Smooth muscle cell (in vitro differentiated cells): ENCODE measurements around the gene FOXG1. TPM values are rescaled to one million over a fixed set of nuclear protein-coding genes. Genes with fewer than 3 reads are reported as not detected.

Experiments
- DNase-seq: peaks from one replicate; lab custom pipeline; 2025; ENCODE audit not compliant: unreplicated experiment; lab: John Stamatoyannopoulos, UW
- H2AFZ ChIP-seq: fragments of 200-600 bp; sonication (generic); 2 replicates; pipeline ENCODE4 v1.6.0; 2016; ENCODE audit warnings: antibody characterized with exemption, low read depth, mild to moderate bottlenecking
- H3F3A ChIP-seq: fragments of 200-600 bp; sonication (generic); 2 replicates; pipeline ENCODE4 v1.6.0; 2017; ENCODE audit warnings: antibody characterized with exemption, low read depth
- H3K27ac ChIP-seq: fragments of 200-600 bp; sonication (generic); 2 replicates; pipeline ENCODE4 v1.5.1; 2016; ENCODE audit warnings: low read depth, mild to moderate bottlenecking
- H3K27me3 ChIP-seq: fragments of 200-600 bp; sonication (generic); 2 replicates; pipeline ENCODE4 v1.6.1; 2016; ENCODE audit warnings: low read depth, mild to moderate bottlenecking
- H3K36me3 ChIP-seq: fragments of 200-600 bp; sonication (generic); 2 replicates; pipeline ENCODE4 v1.5.1; 2016; ENCODE audit warnings: low read depth
- H3K4me1 ChIP-seq: fragments of 200-600 bp; sonication (generic); 2 replicates; pipeline ENCODE4 v1.5.1; 2016; ENCODE audit warnings: low read depth
- H3K4me2 ChIP-seq: fragments of 200-600 bp; sonication (generic); 2 replicates; pipeline ENCODE4 v1.6.0; 2016; ENCODE audit warnings: mild to moderate bottlenecking
- H3K4me3 ChIP-seq: fragments of 200-600 bp; sonication (generic); 2 replicates; pipeline ENCODE4 v1.5.1; 2016; ENCODE audit warnings: mild to moderate bottlenecking
- H3K79me2 ChIP-seq: fragments of 200-600 bp; sonication (generic); 2 replicates; pipeline ENCODE4 v1.6.0; 2016; ENCODE audit warnings: low read depth, mild to moderate bottlenecking
- H3K9ac ChIP-seq: fragments of 200-600 bp; sonication (generic); 2 replicates; pipeline ENCODE4 v1.6.0; 2016; ENCODE audit warnings: low read depth
- H3K9me3 ChIP-seq: fragments of 200-600 bp; sonication (generic); replicated peaks from 2 replicates; pipeline ENCODE4 v1.5.1; 2016; ENCODE audit warnings: low read depth
- H4K20me1 ChIP-seq: fragments of 200-600 bp; sonication (generic); 2 replicates; pipeline ENCODE4 v1.6.0; 2016; ENCODE audit warnings: low read depth
- WGBS: methylation state at CpG from one replicate; pipeline ENCODE4 v1.1.7; 2016; ENCODE audit warnings: low lambda C conversion rate; 5-methylcytosine and 5-hydroxymethylcytosine counted together
- polyA plus RNA-seq: library from polyadenylated mRNA; unstranded; fragments of >200 nt; fragmentation: Nextera tagmentation; extraction: Ambion mirVana; gene quantifications from 2 replicates; pipeline ENCODE4 v1.2.1, GENCODE V29; 2016
- total RNA-seq: library from RNA; depleted of rRNA; stranded (reverse); fragments of >200 nt; gene quantifications from 2 replicates; pipeline ENCODE4 v1.2.3, GENCODE V29; 2014
- TF ChIP-seq, protein P1 (sequence below): fragments of 200-600 bp; sonication (generic); IDR thresholded peaks from 2 replicates; pipeline ENCODE4 v1.5.1; 2017; ENCODE audit warnings: borderline replicate concordance, mild to moderate bottlenecking, antibody characterized with exemption; ENCODE audit not compliant: insufficient read depth, poor library complexity, severe bottlenecking

The FOXG1 gene
- total and polyA plus RNA-seq, 2 experiments from 2014 or later, result not detected

DNA sequence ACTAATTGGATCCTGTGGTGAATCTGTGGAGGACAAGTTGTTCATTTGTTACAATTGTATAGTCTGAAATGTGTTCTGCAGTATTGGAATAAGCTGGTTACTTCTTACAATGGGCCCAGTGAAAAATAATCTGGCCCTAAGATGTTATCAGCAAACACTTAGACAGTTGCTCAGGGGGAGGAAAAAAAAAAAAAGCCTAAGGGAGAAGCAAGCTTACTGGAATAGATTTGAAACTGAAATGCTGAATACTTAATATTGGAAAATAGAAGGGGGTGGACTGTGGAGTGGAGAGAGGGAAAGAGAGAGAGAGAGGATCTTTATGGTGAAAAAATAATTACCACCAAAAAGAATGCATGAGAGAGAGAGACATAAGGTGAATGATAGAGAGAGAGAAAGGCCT lies 4.0 kb downstream of the FOXG1 start:
- no peak overlapping the region for H3K9ac ChIP-seq
- H3F3A ChIP-seq, result no peaks in the 10 kb centered on the region
- H3K4me1 ChIP-seq, result peaks cover 2% of the 10 kb centered on the region
- TF ChIP-seq, protein P1, sequence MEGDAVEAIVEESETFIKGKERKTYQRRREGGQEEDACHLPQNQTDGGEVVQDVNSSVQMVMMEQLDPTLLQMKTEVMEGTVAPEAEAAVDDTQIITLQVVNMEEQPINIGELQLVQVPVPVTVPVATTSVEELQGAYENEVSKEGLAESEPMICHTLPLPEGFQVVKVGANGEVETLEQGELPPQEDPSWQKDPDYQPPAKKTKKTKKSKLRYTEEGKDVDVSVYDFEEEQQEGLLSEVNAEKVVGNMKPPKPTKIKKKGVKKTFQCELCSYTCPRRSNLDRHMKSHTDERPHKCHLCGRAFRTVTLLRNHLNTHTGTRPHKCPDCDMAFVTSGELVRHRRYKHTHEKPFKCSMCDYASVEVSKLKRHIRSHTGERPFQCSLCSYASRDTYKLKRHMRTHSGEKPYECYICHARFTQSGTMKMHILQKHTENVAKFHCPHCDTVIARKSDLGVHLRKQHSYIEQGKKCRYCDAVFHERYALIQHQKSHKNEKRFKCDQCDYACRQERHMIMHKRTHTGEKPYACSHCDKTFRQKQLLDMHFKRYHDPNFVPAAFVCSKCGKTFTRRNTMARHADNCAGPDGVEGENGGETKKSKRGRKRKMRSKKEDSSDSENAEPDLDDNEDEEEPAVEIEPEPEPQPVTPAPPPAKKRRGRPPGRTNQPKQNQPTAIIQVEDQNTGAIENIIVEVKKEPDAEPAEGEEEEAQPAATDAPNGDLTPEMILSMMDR, result no peak
- no peak overlapping the region for H3K27ac ChIP-seq
- no peak for DNase-seq
- peaks cover 96% of the 10 kb centered on the region for H3K27me3 ChIP-seq
- H4K20me1 ChIP-seq, result no peaks in the 10 kb centered on the region
- H3K36me3 ChIP-seq, result no peaks in the 10 kb centered on the region
- H3K79me2 ChIP-seq, result no peaks in the 10 kb centered on the region
- H3K4me3 ChIP-seq, result no peak overlapping the region
- H2AFZ ChIP-seq, result no peak overlapping the region
- H3K9me3 ChIP-seq, result no peaks in the 10 kb centered on the region
- H3K4me2 ChIP-seq, result no peak overlapping the region

DNA sequence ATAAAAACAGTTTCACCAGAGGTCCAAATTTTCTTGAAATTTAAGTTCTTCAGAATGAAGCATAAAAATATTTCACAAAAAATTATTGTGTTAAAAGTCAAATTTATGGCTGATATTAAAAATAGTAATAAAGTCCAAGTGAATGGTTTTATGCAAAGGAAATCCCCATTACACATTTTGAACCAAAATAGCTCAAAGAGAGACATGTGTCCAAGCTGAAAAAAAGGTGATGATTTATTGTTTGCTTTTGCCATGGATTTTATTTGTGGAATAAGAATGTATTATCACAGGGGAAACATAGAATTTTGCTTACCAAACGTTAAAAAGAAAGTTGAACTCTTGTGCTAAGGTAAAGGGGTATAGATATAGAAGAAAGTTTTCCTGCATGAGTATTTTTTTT lies 4.6 kb downstream of the FOXG1 start:
- H3K27ac ChIP-seq, result no peak overlapping the region
- H3K9me3 ChIP-seq, result no peaks in the 10 kb centered on the region
- no peak overlapping the region for H3K4me3 ChIP-seq
- 6% methylated on average over 1 of the region's 1 CpG for WGBS
- no peaks in the 10 kb centered on the region for H3K36me3 ChIP-seq
- no peaks in the 10 kb centered on the region for H3F3A ChIP-seq
- no peaks in the 10 kb centered on the region for H4K20me1 ChIP-seq
- no peak overlapping the region for H2AFZ ChIP-seq
- no peaks in the 10 kb centered on the region for H3K4me1 ChIP-seq
- TF ChIP-seq, protein P1, result no peak
- no peak overlapping the region for H3K9ac ChIP-seq
- H3K4me2 ChIP-seq, result no peak overlapping the region
- peaks cover 96% of the 10 kb centered on the region for H3K27me3 ChIP-seq
- H3K79me2 ChIP-seq, result no peaks in the 10 kb centered on the region
- DNase-seq, result no peak

DNA sequence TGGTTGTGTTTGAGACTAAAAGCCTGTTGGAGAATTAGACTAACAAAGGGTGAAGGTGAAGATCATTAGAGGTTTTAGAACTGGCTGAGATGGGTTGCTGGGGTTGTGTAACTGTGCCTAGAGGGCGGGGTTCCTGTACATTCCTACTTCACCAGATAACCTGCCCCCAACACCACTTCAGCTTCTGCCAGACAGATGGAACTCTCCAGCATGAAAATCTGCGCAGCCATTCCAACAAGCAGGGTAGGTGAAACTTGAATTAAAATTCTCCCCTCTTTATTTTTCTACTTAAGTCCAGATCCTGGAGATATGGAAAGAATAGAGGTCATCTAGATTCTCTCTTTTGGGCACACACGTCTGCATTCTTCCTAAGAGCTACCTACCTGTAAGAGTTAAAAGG lies 6.0 kb downstream of the FOXG1 start:
- H3K4me1 ChIP-seq, result no peaks in the 10 kb centered on the region
- H3F3A ChIP-seq, result no peaks in the 10 kb centered on the region
- DNase-seq, result no peak
- H3K36me3 ChIP-seq, result no peaks in the 10 kb centered on the region
- H3K4me3 ChIP-seq, result no peak overlapping the region
- TF ChIP-seq, protein P1, result no peak
- no peaks in the 10 kb centered on the region for H3K9me3 ChIP-seq
- no peak overlapping the region for H3K4me2 ChIP-seq
- H3K9ac ChIP-seq, result no peak overlapping the region
- 21% methylated on average over 3 of the region's 3 CpGs for WGBS
- H3K27ac ChIP-seq, result no peak overlapping the region
- H4K20me1 ChIP-seq, result no peaks in the 10 kb centered on the region
- no peak overlapping the region for H2AFZ ChIP-seq
- H3K79me2 ChIP-seq, result no peaks in the 10 kb centered on the region
- H3K27me3 ChIP-seq, result peaks cover 100% of the 10 kb centered on the region

DNA sequence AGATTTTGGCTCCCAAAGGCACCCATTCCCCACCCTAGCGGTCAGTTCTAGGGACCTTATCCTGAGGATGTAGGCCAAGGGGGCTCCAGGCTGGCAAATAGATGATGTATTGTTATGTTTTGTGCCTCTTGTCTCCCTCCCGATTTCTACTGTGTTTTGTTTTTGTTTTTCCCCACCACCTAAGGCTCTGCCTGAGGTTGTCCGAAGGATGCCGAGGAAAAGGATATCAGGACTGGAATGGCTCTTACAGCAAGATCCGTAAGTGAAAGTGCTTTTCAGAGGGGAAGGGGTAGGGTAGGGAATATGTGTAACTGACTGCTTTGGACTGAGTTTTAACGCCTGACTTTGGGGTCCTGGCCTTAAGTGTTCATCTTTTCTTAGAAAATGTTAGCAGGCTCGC lies 6.6 kb downstream of the FOXG1 start:
- no peaks in the 10 kb centered on the region for H3K36me3 ChIP-seq

More for the DNA sequence above, 6.6 kb downstream of the FOXG1 start:
- no peaks in the 10 kb centered on the region for H4K20me1 ChIP-seq
- DNase-seq, result no peak
- TF ChIP-seq, protein P1, result no peak
- no peak overlapping the region for H3K9ac ChIP-seq
- no peak overlapping the region for H3K4me2 ChIP-seq
- H2AFZ ChIP-seq, result no peak overlapping the region
- H3F3A ChIP-seq, result no peaks in the 10 kb centered on the region
- no peaks in the 10 kb centered on the region for H3K4me1 ChIP-seq
- no peak overlapping the region for H3K4me3 ChIP-seq
- no peaks in the 10 kb centered on the region for H3K9me3 ChIP-seq
- no peaks in the 10 kb centered on the region for H3K79me2 ChIP-seq
- peaks cover 100% of the 10 kb centered on the region for H3K27me3 ChIP-seq
- 13% methylated on average over 7 of the region's 7 CpGs for WGBS
- H3K27ac ChIP-seq, result no peak overlapping the region
